Right cardiac atrium (tissue), 5 donors: Measurements from ENCODE around the gene LORICRIN. TPM values are rescaled to one million over a fixed set of nuclear protein-coding genes. Genes with fewer than 3 reads are reported as not detected.
"Not testable (repeated sequence)": the region's sequence is repeated elsewhere in the genome, so short reads cannot be mapped to it uniquely, and the experiment has no call there.

Experiments
- ATAC-seq, 2 donors: fragments of 200-7000 bp; cut with Tn5 transposase; one replicate each; pipeline versions ENCODE4 v1.8.0 to v1.9.1; 2020; ENCODE audit warnings: moderate library complexity in 2 of 2, mild to moderate bottlenecking in 1 of 2
- DNase-seq, 3 donors: peaks; one replicate each; pipeline ENCODE4 v3.0.0-alpha.2; 2020
- H3K27ac ChIP-seq: one replicate; pipeline ENCODE4 v1.5.1; 2013; ENCODE audit warnings: mild to moderate bottlenecking, low read length, control low read depth, moderate library complexity
- H3K27me3 ChIP-seq: one replicate; pipeline ENCODE4 v1.6.1; 2013; ENCODE audit not compliant: control insufficient read depth, insufficient read depth
- H3K4me1 ChIP-seq: one replicate; pipeline ENCODE4 v1.6.1; 2013; ENCODE audit warnings: low read length; ENCODE audit not compliant: control insufficient read depth, insufficient read depth
- H3K4me3 ChIP-seq: one replicate; pipeline ENCODE4 v1.5.1; 2013; ENCODE audit warnings: low read length, control low read depth
- H3K9me3 ChIP-seq: one replicate; pipeline ENCODE4 v1.6.1; 2013; ENCODE audit warnings: low read length; ENCODE audit not compliant: control insufficient read depth
- WGBS: extraction: QIAGEN DNeasy Blood & Tissue Kit; methylation state at CpG from one replicate; pipeline ENCODE4 v1.1.7; 2013; 5-methylcytosine and 5-hydroxymethylcytosine counted together
- intact Hi-C, 4 donors: fragments of 100-400 bp; cut with DNase I; formaldehyde crosslinking; loops; one replicate each; pipeline versions ENCODE4 v1.11.0 to v1.14.0; 2022 to 2023
- polyA plus RNA-seq: library from polyadenylated mRNA; stranded (reverse); fragments of 200-250 nt; gene quantifications from one replicate; pipeline ENCODE4 v1.2.3, GENCODE V29; 2013
- total RNA-seq, 4 donors: library from RNA; stranded (reverse); fragmentation: NEBNext Ultra II Directional; extraction: Animal tissue kit (Norgen Biotek cat#: 25700); gene quantifications; one replicate each; pipeline ENCODE4 v1.2.1, GENCODE V29; 2021
- donor health status: healthy with polysubstance abuse.
- donor health status: DM: no; HTN: yes; CAD: no.
- donor health status: DM: no; HTN: no; CAD: no.
- donor health status: DM: no; HTN: yes; CAD: no; lungs with severe emphysema.
- donor health status: DM: yes; HTN: yes; CAD: no.

The LORICRIN gene
- total and polyA plus RNA-seq, 5 donors, result not detected

DNA sequence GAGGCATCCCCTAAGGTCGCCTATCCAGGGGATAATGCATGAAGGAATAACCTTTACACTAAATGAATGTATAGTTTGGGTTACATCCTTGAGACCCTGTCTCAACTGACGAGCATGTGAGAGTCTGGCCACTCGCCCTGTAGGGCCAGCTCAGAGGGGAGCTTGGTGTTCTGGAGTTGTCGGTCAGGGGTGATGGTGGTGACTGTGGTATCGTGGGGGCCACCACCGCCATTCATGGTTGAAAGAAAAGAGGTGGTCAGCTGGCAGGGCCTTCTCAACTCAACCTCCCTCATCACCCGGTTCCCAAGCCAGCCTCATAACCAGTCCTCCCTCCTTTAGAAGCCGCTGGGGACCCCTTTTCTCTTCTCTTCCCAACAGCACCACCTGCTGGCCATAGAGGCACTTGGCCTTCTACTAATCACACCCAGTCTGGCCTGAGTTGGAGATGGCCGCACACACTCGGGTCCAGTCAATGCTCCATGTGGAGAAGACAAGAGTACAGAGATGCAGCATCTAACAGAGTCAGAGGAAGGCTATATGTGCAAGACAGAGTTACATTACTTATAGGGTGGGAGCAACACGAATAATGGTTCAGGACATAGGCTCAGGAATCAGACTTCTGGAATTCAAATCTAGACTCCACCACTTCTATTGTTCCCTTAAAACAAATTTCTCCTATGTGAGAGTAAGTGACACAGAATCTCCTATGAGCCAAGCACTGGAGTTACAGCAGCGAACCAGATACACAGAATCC, 30.2 kb upstream of the LORICRIN start:
- H3K4me3 ChIP-seq, H3K27me3 ChIP-seq, H3K27ac ChIP-seq, H3K9me3 ChIP-seq, H3K4me1 ChIP-seq: not testable (repeated sequence)
- peak in 1 of 2 donors; percentile 34 for ATAC-seq
- intact Hi-C loops, result loop anchor here in 1 of 4 donors (10.0 kb wide), 1 partner anchor 354 kb away; the partner anchor contains the start of gene SMCP
- WGBS, result 47% methylated on average over 12 of the region's 12 CpGs
- DNase-seq, result peak in 1 of 3 donors; percentile 48

DNA sequence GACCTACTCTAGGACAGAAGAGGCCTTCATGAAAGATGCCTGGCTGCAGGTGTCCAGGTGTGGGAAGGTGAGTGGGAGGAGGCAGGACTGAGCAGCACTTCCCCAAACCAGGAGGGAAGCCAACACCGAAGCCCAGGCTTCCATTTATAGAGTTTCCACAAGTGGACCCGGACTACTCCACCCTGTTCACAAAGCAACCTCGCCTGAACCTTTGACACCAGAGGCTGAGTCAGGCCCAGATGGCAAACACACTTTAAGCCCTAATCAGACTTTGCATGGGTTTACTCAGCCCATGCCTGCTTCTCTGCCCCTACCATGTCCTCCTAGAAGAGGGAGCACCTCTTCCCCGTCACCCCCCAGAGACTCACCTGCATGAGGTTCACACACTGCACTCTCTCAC, 28.1 kb upstream of the LORICRIN start:
- intact Hi-C loops, result no loop called here
- no peaks in the 10 kb centered on the region for H3K4me1 ChIP-seq
- H3K27me3 ChIP-seq, result no peaks in the 10 kb centered on the region
- DNase-seq (no peak), ATAC-seq (peak in 1 of 2 donors; percentile 19)
- H3K9me3 ChIP-seq, result no peaks in the 10 kb centered on the region
- no peak overlapping the region for H3K27ac ChIP-seq
- no peak overlapping the region for H3K4me3 ChIP-seq
- WGBS, result 81% methylated on average over 4 of the region's 4 CpGs

DNA sequence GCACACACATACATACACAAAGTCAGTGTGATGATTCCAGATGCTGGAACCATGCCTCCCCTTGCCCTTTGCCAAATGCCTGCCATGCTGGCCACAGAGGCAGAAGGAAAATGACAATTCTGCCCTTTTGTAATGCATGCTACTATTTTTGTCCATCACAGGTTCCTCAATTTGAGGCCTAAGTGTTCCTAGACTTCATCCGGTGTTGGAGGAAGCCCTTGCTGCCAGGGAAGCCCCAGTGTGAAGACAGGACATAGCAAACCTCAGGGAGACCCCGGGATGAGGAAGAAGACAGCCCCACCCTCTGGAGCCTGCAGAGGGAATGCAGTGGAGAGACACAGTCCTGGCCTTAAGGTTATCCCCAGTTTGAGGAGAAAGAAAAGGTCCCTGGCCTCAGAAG, 27.7 kb upstream of the LORICRIN start:
- Histone ChIP-seq H3K27ac (no peak overlapping the region), H3K27me3 (no peaks in the 10 kb centered on the region), H3K4me3 (no peak overlapping the region), H3K9me3 (no peaks in the 10 kb centered on the region), H3K4me1 (no peaks in the 10 kb centered on the region)
- intact Hi-C loops, result no loop called here
- DNase-seq, result peak in 1 of 3 donors; percentile 51
- 52% methylated on average over 2 of the region's 2 CpGs for WGBS
- peak; percentile 51 to 72 for ATAC-seq

DNA sequence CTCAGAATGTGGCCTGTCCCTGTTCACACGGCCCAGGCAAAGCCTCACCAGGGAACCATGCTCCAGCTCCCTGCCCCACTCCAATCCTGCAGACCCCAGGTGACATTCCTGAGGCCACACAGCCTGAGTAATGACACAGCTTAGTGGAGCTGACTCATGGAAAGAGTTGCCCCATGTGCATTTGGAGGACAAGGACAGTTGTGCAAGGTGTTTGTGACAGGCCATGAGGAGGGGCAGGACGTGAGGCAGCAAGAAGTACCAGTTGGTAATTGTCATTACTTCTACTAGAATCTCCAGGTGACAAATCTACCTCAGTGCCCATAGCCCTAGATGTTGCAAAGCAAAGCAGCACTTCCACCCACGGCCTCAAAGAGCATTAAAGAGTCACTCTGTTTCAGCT, 26.9 kb upstream of the LORICRIN start:
- Histone ChIP-seq H3K9me3 (no peaks in the 10 kb centered on the region), H3K4me1 (no peaks in the 10 kb centered on the region), H3K27me3 (no peaks in the 10 kb centered on the region), H3K27ac (no peak overlapping the region), H3K4me3 (no peak overlapping the region)
- peak in 1 of 2 donors; percentile 50 for ATAC-seq
- intact Hi-C loops, result no loop called here
- 66% methylated on average over 3 of the region's 3 CpGs for WGBS
- DNase-seq, result no peak

- 78% methylated on average over 1 of the region's 1 CpG for WGBS
- Histone ChIP-seq H3K4me1 (no peaks in the 10 kb centered on the region), H3K9me3 (no peaks in the 10 kb centered on the region), H3K27ac (no peak overlapping the region), H3K4me3 (no peak overlapping the region), H3K27me3 (no peaks in the 10 kb centered on the region)
- intact Hi-C loops, result no loop called here
- no peak for ATAC-seq
- no peak for DNase-seq
These were observed 26.0 kb upstream of the LORICRIN start for GRCh38 chr1:153233448-153233847.

GRCh38 chr1:153238527-153238926, 21.0 kb upstream of the LORICRIN start:
- no peaks in the 10 kb centered on the region for H3K27me3 ChIP-seq
- H3K4me1 ChIP-seq, result no peaks in the 10 kb centered on the region
- no peak overlapping the region for H3K27ac ChIP-seq
- 41% methylated on average over 2 of the region's 2 CpGs for WGBS
- intact Hi-C loops, result no loop called here
- DNase-seq (no peak), ATAC-seq (no peak)
- no peaks in the 10 kb centered on the region for H3K9me3 ChIP-seq
- H3K4me3 ChIP-seq, result no peak overlapping the region

DNA sequence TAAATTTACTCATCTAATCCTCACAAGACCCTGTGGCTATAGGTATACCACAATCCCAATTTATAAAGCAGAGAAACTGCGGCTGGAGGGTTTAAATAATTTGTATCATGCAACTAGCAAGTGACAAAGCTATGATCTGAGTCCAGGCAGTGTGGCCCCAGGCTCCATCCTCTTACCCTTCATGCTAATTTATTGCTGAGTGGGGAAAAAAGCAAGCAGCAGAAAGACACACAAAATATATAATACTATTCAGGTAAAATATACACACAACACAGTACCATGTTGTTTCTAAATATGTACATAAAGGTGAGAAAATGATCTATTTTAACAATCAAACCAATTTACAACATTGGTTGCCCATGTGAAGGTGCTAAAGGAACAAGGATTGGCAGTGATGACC, 17.3 kb upstream of the LORICRIN start:
- ATAC-seq (no peak), DNase-seq (no peak)
- Histone ChIP-seq H3K4me3 (no peak overlapping the region), H3K4me1 (no peaks in the 10 kb centered on the region), H3K27ac (no peak overlapping the region), H3K9me3 (no peaks in the 10 kb centered on the region), H3K27me3 (no peaks in the 10 kb centered on the region)
- intact Hi-C loops, result no loop called here
- 83% methylated on average over 1 of the region's 1 CpG for WGBS

GRCh38 chr1:153245466-153245865, 14.0 kb upstream of the LORICRIN start:
- Histone ChIP-seq H3K27me3 (no peaks in the 10 kb centered on the region), H3K4me1 (no peaks in the 10 kb centered on the region), H3K9me3 (no peaks in the 10 kb centered on the region), H3K4me3 (no peak overlapping the region), H3K27ac (no peak overlapping the region)
- 92% methylated on average over 4 of the region's 4 CpGs for WGBS
- intact Hi-C loops, result no loop called here
- ATAC-seq, result no peak
- DNase-seq, result no peak

- ATAC-seq (no peak), DNase-seq (no peak)
- Histone ChIP-seq H3K4me1 (no peaks in the 10 kb centered on the region), H3K9me3 (no peaks in the 10 kb centered on the region), H3K4me3 (no peak overlapping the region), H3K27me3 (no peaks in the 10 kb centered on the region), H3K27ac (no peak overlapping the region)
- WGBS, result 90% methylated on average over 1 of the region's 1 CpG
- intact Hi-C loops, result no loop called here
These were observed 13.5 kb upstream of the LORICRIN start for GRCh38 chr1:153246018-153246417.

GRCh38 chr1:153246825-153247224, 12.7 kb upstream of the LORICRIN start:
- no peaks in the 10 kb centered on the region for H3K27me3 ChIP-seq
- no peaks in the 10 kb centered on the region for H3K9me3 ChIP-seq
- intact Hi-C loops, result no loop called here

GRCh38 chr1:153248176-153248879, 11.2 kb upstream of the LORICRIN start:
- no peaks in the 10 kb centered on the region for H3K4me1 ChIP-seq
- H3K4me3 ChIP-seq, result no peak overlapping the region
- no peak for ATAC-seq
- H3K27ac ChIP-seq, result no peak overlapping the region
- H3K27me3 ChIP-seq, result no peaks in the 10 kb centered on the region
- intact Hi-C loops, result no loop called here
- H3K9me3 ChIP-seq, result no peaks in the 10 kb centered on the region
- WGBS, result 56% methylated on average over 5 of the region's 5 CpGs
- no peak for DNase-seq

More at GRCh38 chr1:153246825-153247224, 12.7 kb upstream of the LORICRIN start:
- H3K4me1 ChIP-seq, result no peaks in the 10 kb centered on the region
- no peak overlapping the region for H3K27ac ChIP-seq
- no peak overlapping the region for H3K4me3 ChIP-seq
- DNase-seq (no peak), ATAC-seq (no peak)
- 79% methylated on average over 2 of the region's 2 CpGs for WGBS
